ENCODE measurements around the gene CDKL5.

DNA sequence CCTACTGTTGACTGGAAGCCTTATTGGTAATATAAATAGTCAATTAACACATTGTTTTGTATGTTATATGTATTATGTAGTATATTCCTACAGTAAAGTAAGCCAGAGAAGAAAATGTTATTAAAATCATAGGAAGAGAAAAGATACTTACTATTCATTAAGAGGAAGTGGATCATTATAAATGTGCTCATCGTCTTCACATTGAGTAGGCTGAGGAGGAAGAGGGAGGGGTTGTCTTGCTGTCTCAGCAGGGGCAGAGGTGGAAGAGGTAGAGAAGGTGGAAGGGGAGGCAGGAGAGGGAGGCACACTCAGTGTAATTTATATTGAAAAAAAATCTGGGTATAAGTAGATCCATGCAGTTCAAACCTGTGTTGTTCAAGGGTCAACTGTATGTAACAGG, 10.6 kb downstream of the CDKL5 start:
- TF ChIP-seq, protein P1, sequence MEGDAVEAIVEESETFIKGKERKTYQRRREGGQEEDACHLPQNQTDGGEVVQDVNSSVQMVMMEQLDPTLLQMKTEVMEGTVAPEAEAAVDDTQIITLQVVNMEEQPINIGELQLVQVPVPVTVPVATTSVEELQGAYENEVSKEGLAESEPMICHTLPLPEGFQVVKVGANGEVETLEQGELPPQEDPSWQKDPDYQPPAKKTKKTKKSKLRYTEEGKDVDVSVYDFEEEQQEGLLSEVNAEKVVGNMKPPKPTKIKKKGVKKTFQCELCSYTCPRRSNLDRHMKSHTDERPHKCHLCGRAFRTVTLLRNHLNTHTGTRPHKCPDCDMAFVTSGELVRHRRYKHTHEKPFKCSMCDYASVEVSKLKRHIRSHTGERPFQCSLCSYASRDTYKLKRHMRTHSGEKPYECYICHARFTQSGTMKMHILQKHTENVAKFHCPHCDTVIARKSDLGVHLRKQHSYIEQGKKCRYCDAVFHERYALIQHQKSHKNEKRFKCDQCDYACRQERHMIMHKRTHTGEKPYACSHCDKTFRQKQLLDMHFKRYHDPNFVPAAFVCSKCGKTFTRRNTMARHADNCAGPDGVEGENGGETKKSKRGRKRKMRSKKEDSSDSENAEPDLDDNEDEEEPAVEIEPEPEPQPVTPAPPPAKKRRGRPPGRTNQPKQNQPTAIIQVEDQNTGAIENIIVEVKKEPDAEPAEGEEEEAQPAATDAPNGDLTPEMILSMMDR (IDR thresholded peaks at IDR 0.05; ENCODE audit: insufficient read depth, low read depth, low read length), result no peak
- no peak for TF ChIP-seq EZH2 (IDR thresholded peaks at IDR 0.05; ENCODE audit: insufficient read depth, low read length)
